Mesenchymal stem cell (in vitro differentiated cells and primary cell): Measurements from ENCODE around the gene ZMIZ2.

Experiments used
- DNase-seq: peaks from one replicate; pipeline ENCODE4 v3.0.0-alpha.2; 2013
- H2AFZ ChIP-seq: one replicate; pipeline ENCODE4 v1.6.1; 2013; ENCODE audit warnings: low read depth, mild to moderate bottlenecking, control low read depth, inconsistent platforms, low read length, moderate library complexity
- H2AK5ac ChIP-seq: 2 replicates; pipeline ENCODE4 v1.6.1; 2013; ENCODE audit warnings: low read length, moderate library complexity, mild to moderate bottlenecking, inconsistent platforms; ENCODE audit not compliant: severe bottlenecking
- H2BK120ac ChIP-seq: one replicate; pipeline ENCODE4 v1.6.1; 2013; ENCODE audit warnings: low read depth, mild to moderate bottlenecking, inconsistent platforms, low read length, moderate library complexity
- H2BK12ac ChIP-seq, 2 experiments: one replicate each; pipeline ENCODE4 v1.6.1; 2013; ENCODE audit warnings: inconsistent platforms in 2 of 2, low read length in 2 of 2, mild to moderate bottlenecking in 2 of 2, moderate library complexity in 2 of 2, control low read depth in 1 of 2
- H2BK15ac ChIP-seq: one replicate; pipeline ENCODE4 v1.6.1; 2013; ENCODE audit warnings: mild to moderate bottlenecking, low read depth, inconsistent platforms; ENCODE audit not compliant: poor library complexity, severe bottlenecking
- H2BK5ac ChIP-seq: 2 replicates; pipeline ENCODE4 v1.6.1; 2013; ENCODE audit warnings: low read depth, mild to moderate bottlenecking, low read length, control low read depth, inconsistent platforms; ENCODE audit not compliant: poor library complexity, severe bottlenecking
- H3K14ac ChIP-seq, 2 experiments: one replicate each; pipeline ENCODE4 v1.6.1; 2013; ENCODE audit warnings: inconsistent platforms in 2 of 2, low read length in 2 of 2, control low read depth in 1 of 2, mild to moderate bottlenecking in 1 of 2, moderate library complexity in 1 of 2
- H3K18ac ChIP-seq, 2 experiments: one replicate each; pipeline ENCODE4 v1.6.1; 2013; ENCODE audit warnings: inconsistent platforms in 2 of 2, low read length in 2 of 2, control low read depth in 1 of 2, low read depth in 1 of 2, mild to moderate bottlenecking in 1 of 2
- H3K23ac ChIP-seq, 2 experiments: one replicate each; pipeline ENCODE4 v1.6.1; 2013; ENCODE audit warnings: inconsistent platforms in 2 of 2, low read length in 2 of 2, mild to moderate bottlenecking in 2 of 2, moderate library complexity in 2 of 2, control low read depth in 1 of 2
- H3K27ac ChIP-seq: 2 replicates; pipeline ENCODE4 v1.5.1; 2013; ENCODE audit warnings: mild to moderate bottlenecking, moderate library complexity, low read length, control low read depth, inconsistent platforms; ENCODE audit not compliant: poor library complexity, severe bottlenecking
- H3K27me3 ChIP-seq, 2 experiments: 2 replicates each; pipeline versions ENCODE4 v1.6.1 to v1.7.0; 2013; ENCODE audit warnings: low read length in 2 of 2, mild to moderate bottlenecking in 2 of 2, moderate library complexity in 2 of 2, control low read depth in 1 of 2, inconsistent platforms in 1 of 2; ENCODE audit not compliant: control insufficient read depth in 1 of 2, insufficient read depth in 1 of 2
- H3K36me3 ChIP-seq, 2 experiments: 2 replicates each; pipeline versions ENCODE4 v1.6.1 to v1.7.0; 2013; ENCODE audit warnings: low read length in 2 of 2, control low read depth in 1 of 2, inconsistent platforms in 1 of 2, low read depth in 1 of 2, mild to moderate bottlenecking in 1 of 2; ENCODE audit not compliant: insufficient read depth in 2 of 2, control insufficient read depth in 1 of 2
- H3K4ac ChIP-seq, 2 experiments: one replicate each; pipeline ENCODE4 v1.6.1; 2013; ENCODE audit warnings: inconsistent platforms in 2 of 2, low read length in 2 of 2, mild to moderate bottlenecking in 2 of 2, moderate library complexity in 2 of 2, control low read depth in 1 of 2, low read depth in 1 of 2
- H3K4me1 ChIP-seq: 2 replicates; pipeline ENCODE4 v1.6.1; 2013; ENCODE audit warnings: low read depth, low read length, control low read depth; ENCODE audit not compliant: control insufficient read depth, insufficient read depth
- H3K4me2 ChIP-seq: 2 replicates; pipeline ENCODE4 v1.6.1; 2013; ENCODE audit warnings: low read length, mild to moderate bottlenecking, inconsistent platforms; ENCODE audit not compliant: poor library complexity, severe bottlenecking
- H3K4me3 ChIP-seq, 2 experiments: 2 replicates each; pipeline versions ENCODE4 v1.5.1 to v1.7.0; 2013; ENCODE audit warnings: low read length in 2 of 2, mild to moderate bottlenecking in 2 of 2, control low read depth in 1 of 2, low read depth in 1 of 2; ENCODE audit not compliant: insufficient read depth in 1 of 2
- H3K79me1 ChIP-seq: replicated peaks from 2 replicates; pipeline ENCODE4 v1.6.1; 2013; ENCODE audit warnings: mild to moderate bottlenecking, control low read depth, low read length, inconsistent platforms; ENCODE audit not compliant: poor library complexity, severe bottlenecking
- H3K9ac ChIP-seq: 2 replicates; pipeline ENCODE4 v1.7.0; 2013; ENCODE audit warnings: mild to moderate bottlenecking, low read length, moderate library complexity
- H3K9me3 ChIP-seq: 2 replicates; pipeline ENCODE4 v1.7.0; 2013; ENCODE audit warnings: mild to moderate bottlenecking, low read length; ENCODE audit not compliant: control insufficient read depth
- H4K8ac ChIP-seq: one replicate; pipeline ENCODE4 v1.6.1; 2013; ENCODE audit warnings: inconsistent platforms, mild to moderate bottlenecking, low read length, moderate library complexity
- H4K91ac ChIP-seq: one replicate; pipeline ENCODE4 v1.6.1; 2013; ENCODE audit warnings: mild to moderate bottlenecking, low read length, inconsistent platforms
- WGBS: methylation state at CpG from one replicate; pipeline ENCODE4 v1.1.7; 2013; ENCODE audit warnings: mixed read lengths; 5-methylcytosine and 5-hydroxymethylcytosine counted together

ZMIZ2 gene

GRCh38 chr7:44713141-44713540 lies 35.5 kb upstream of the ZMIZ2 start:
- Histone ChIP-seq H3K79me1 (no peaks in the 10 kb centered on the region), H4K8ac (no peak overlapping the region), H3K9me3 (no peaks in the 10 kb centered on the region), H2AK5ac (no peak overlapping the region), H2BK5ac (no peak overlapping the region), H2BK120ac (no peak overlapping the region), H3K23ac (no peak overlapping the region), H3K36me3 (peaks cover 21 to 26% of the 10 kb centered on the region in 2 experiments), H4K91ac (no peak overlapping the region), H3K4ac (no peak overlapping the region), H2AFZ (no peak overlapping the region), H3K27ac (no peak overlapping the region), H3K4me3 (no peak overlapping the region), H2BK15ac (no peak overlapping the region), H3K9ac (no peak overlapping the region), H3K4me1 (peaks cover 11% of the 10 kb centered on the region), H3K4me2 (no peak overlapping the region), H3K18ac (no peak overlapping the region), H3K27me3 (no peaks in the 10 kb centered on the region), H2BK12ac (no peak overlapping the region), H3K14ac (no peak overlapping the region)
- no peak for DNase-seq
- 96% methylated on average over 2 of the region's 2 CpGs for WGBS

GRCh38 chr7:44713680-44714335 lies 34.8 kb upstream of the ZMIZ2 start:
- Histone ChIP-seq H3K4me1 (peaks cover 11% of the 10 kb centered on the region), H2AFZ (no peak overlapping the region), H3K27me3 (no peaks in the 10 kb centered on the region), H2BK5ac (no peak overlapping the region), H3K4me2 (no peak overlapping the region), H3K4ac (no peak overlapping the region), H4K8ac (no peak overlapping the region), H2BK120ac (no peak overlapping the region), H2BK15ac (no peak overlapping the region), H3K27ac (no peak overlapping the region), H3K18ac (no peak overlapping the region), H3K23ac (no peak overlapping the region), H2BK12ac (no peak overlapping the region), H3K79me1 (no peaks in the 10 kb centered on the region), H3K9me3 (no peaks in the 10 kb centered on the region), H3K4me3 (no peak overlapping the region), H3K9ac (no peak overlapping the region), H3K14ac (no peak overlapping the region), H4K91ac (no peak overlapping the region), H2AK5ac (no peak overlapping the region), H3K36me3 (peaks cover 15 to 19% of the 10 kb centered on the region in 2 experiments)
- no peak for DNase-seq
- WGBS = 68% methylated on average over 6 of the region's 7 CpGs

GRCh38 chr7:44716205-44716604 lies 32.4 kb upstream of the ZMIZ2 start:
- peaks cover 8% of the 10 kb centered on the region for H3K4me1 ChIP-seq
- no peak overlapping the region for H3K27ac ChIP-seq
- H2BK5ac ChIP-seq = no peak overlapping the region
- H3K9me3 ChIP-seq = no peaks in the 10 kb centered on the region
- no peak overlapping the region for H2BK15ac ChIP-seq
- H2BK12ac ChIP-seq = no peak overlapping the region
- H3K27me3 ChIP-seq = no peaks in the 10 kb centered on the region
- 98% methylated on average over 2 of the region's 3 CpGs for WGBS
- no peak overlapping the region for H3K4ac ChIP-seq
- H3K23ac ChIP-seq = no peak overlapping the region
- H2AFZ ChIP-seq = no peak overlapping the region
- no peaks in the 10 kb centered on the region for H3K36me3 ChIP-seq
- no peak overlapping the region for H2AK5ac ChIP-seq
- no peak overlapping the region for H4K91ac ChIP-seq
- no peak overlapping the region for H3K4me3 ChIP-seq
- H3K79me1 ChIP-seq = no peaks in the 10 kb centered on the region
- no peak overlapping the region for H2BK120ac ChIP-seq
- H4K8ac ChIP-seq = no peak overlapping the region
- no peak for DNase-seq
- H3K9ac ChIP-seq = no peak overlapping the region
- H3K4me2 ChIP-seq = no peak overlapping the region
- H3K18ac ChIP-seq = no peak overlapping the region
- no peak overlapping the region for H3K14ac ChIP-seq

GRCh38 chr7:44720301-44720700 lies 28.3 kb upstream of the ZMIZ2 start:
- no peak overlapping the region for H2BK15ac ChIP-seq
- no peak overlapping the region for H3K18ac ChIP-seq
- no peak for DNase-seq
- no peaks in the 10 kb centered on the region for H3K4me1 ChIP-seq
- WGBS = 100% methylated on average over 4 of the region's 4 CpGs
- H3K9me3 ChIP-seq = no peaks in the 10 kb centered on the region
- no peaks in the 10 kb centered on the region for H3K36me3 ChIP-seq
- H3K27ac ChIP-seq = no peak overlapping the region
- no peak overlapping the region for H2BK120ac ChIP-seq
- no peaks in the 10 kb centered on the region for H3K27me3 ChIP-seq
- no peaks in the 10 kb centered on the region for H3K79me1 ChIP-seq
- no peak overlapping the region for H3K14ac ChIP-seq
- H3K4me2 ChIP-seq = no peak overlapping the region
- no peak overlapping the region for H4K91ac ChIP-seq
- H2BK12ac ChIP-seq = no peak overlapping the region
- no peak overlapping the region for H3K4me3 ChIP-seq
- no peak overlapping the region for H2BK5ac ChIP-seq
- H4K8ac ChIP-seq = no peak overlapping the region
- H3K4ac ChIP-seq = no peak overlapping the region
- no peak overlapping the region for H3K9ac ChIP-seq
- no peak overlapping the region for H2AK5ac ChIP-seq
- no peak overlapping the region for H2AFZ ChIP-seq
- H3K23ac ChIP-seq = no peak overlapping the region
